ENCODE measurements around the gene SAMD9L. TPM values are rescaled to one million over a fixed set of nuclear protein-coding genes. Genes with fewer than 3 reads are reported as not detected.
A peak's percentile ranks its signal among the peaks of the same experiment; 100 is the strongest.

Gene SAMD9L
- total RNA-seq, 1 donor from 2014 or later, result 16.8 TPM

GRCh38 chr7:93119191-93119905, 28.8 kb downstream of the SAMD9L start:
- peaks cover 8% of the 10 kb centered on the region for H3K9me3 Mint-ChIP-seq (ENCODE audit: unreplicated experiment)
- peak; percentile 86 for DNase-seq (ENCODE audit: extremely low spot score, unreplicated experiment)
- H3K27ac Mint-ChIP-seq (ENCODE audit: unreplicated experiment), result peak overlapping the region; percentile 89
- peaks cover 9% of the 10 kb centered on the region for H3K36me3 Mint-ChIP-seq (ENCODE audit: unreplicated experiment)
- no peak for TF ChIP-seq CTCF (IDR thresholded peaks at IDR 0.05)
- H3K27me3 Mint-ChIP-seq (ENCODE audit: unreplicated experiment), result peaks cover 11% of the 10 kb centered on the region
- peak overlapping the region; percentile 49 for H3K4me3 Mint-ChIP-seq (ENCODE audit: unreplicated experiment)
- peaks cover 54% of the 10 kb centered on the region for H3K4me1 Mint-ChIP-seq (ENCODE audit: unreplicated experiment)

GRCh38 chr7:93117852-93118530, 30.2 kb downstream of the SAMD9L start, which contains the start of gene SAMD9:
Gene SAMD9, minus strand, starts transcription at chr7:93117979. Its CDS starts 11,882 bp downstream, at chr7:93106097.
- peak within 1 kb of the TSS; percentile 89 for H3K27ac Mint-ChIP-seq (ENCODE audit: unreplicated experiment)
- H3K9me3 Mint-ChIP-seq (ENCODE audit: unreplicated experiment), result peaks cover 5% of the 10 kb centered on the region
- peak within 1 kb of the TSS; percentile 78 for H3K4me3 Mint-ChIP-seq (ENCODE audit: unreplicated experiment)
- H3K27me3 Mint-ChIP-seq (ENCODE audit: unreplicated experiment), result no peaks in the 10 kb centered on the region
- no peak for TF ChIP-seq CTCF (IDR thresholded peaks at IDR 0.05)
- peaks cover 17% of the 10 kb centered on the region for H3K36me3 Mint-ChIP-seq (ENCODE audit: unreplicated experiment)
- no peak for DNase-seq (ENCODE audit: extremely low spot score, unreplicated experiment)
- peaks cover 56% of the 10 kb centered on the region for H3K4me1 Mint-ChIP-seq (ENCODE audit: unreplicated experiment)

GRCh38 chr7:93117327-93117726, 30.9 kb downstream of the SAMD9L start:
- Mint-ChIP-seq H3K9me3 (ENCODE audit: unreplicated experiment) (peaks cover 4% of the 10 kb centered on the region), H3K27me3 (ENCODE audit: unreplicated experiment) (no peaks in the 10 kb centered on the region), H3K4me3 (ENCODE audit: unreplicated experiment) (peak overlapping the region; percentile 78), H3K27ac (ENCODE audit: unreplicated experiment) (peak overlapping the region; percentile 89), H3K4me1 (ENCODE audit: unreplicated experiment) (peaks cover 56% of the 10 kb centered on the region), H3K36me3 (ENCODE audit: unreplicated experiment) (peaks cover 22% of the 10 kb centered on the region)
- no peak for DNase-seq (ENCODE audit: extremely low spot score, unreplicated experiment)
- TF ChIP-seq CTCF (IDR thresholded peaks at IDR 0.05), result no peak

GRCh38 chr7:93115796-93116195, 32.4 kb downstream of the SAMD9L start:
- no peak for TF ChIP-seq CTCF (IDR thresholded peaks at IDR 0.05)
- Mint-ChIP-seq H3K9me3 (ENCODE audit: unreplicated experiment) (peaks cover 4% of the 10 kb centered on the region), H3K36me3 (ENCODE audit: unreplicated experiment) (peaks cover 37% of the 10 kb centered on the region), H3K4me3 (ENCODE audit: unreplicated experiment) (peak overlapping the region; percentile 78), H3K4me1 (ENCODE audit: unreplicated experiment) (peaks cover 56% of the 10 kb centered on the region), H3K27me3 (ENCODE audit: unreplicated experiment) (no peaks in the 10 kb centered on the region), H3K27ac (ENCODE audit: unreplicated experiment) (peak overlapping the region; percentile 89)
- DNase-seq (ENCODE audit: extremely low spot score, unreplicated experiment), result no peak

GRCh38 chr7:93108003-93108402, 40.2 kb downstream of the SAMD9L start:
- H3K27me3 Mint-ChIP-seq (ENCODE audit: unreplicated experiment), result no peaks in the 10 kb centered on the region
- H3K27ac Mint-ChIP-seq (ENCODE audit: unreplicated experiment), result no peak overlapping the region
- H3K36me3 Mint-ChIP-seq (ENCODE audit: unreplicated experiment), result peaks cover 94% of the 10 kb centered on the region
- peaks cover 46% of the 10 kb centered on the region for H3K9me3 Mint-ChIP-seq (ENCODE audit: unreplicated experiment)
- no peak for DNase-seq (ENCODE audit: extremely low spot score, unreplicated experiment)
- TF ChIP-seq CTCF (IDR thresholded peaks at IDR 0.05), result no peak
- no peaks in the 10 kb centered on the region for H3K4me1 Mint-ChIP-seq (ENCODE audit: unreplicated experiment)
- H3K4me3 Mint-ChIP-seq (ENCODE audit: unreplicated experiment), result no peak overlapping the region
